ENCODE results near the gene CNTN1. TPM values are rescaled to one million over a fixed set of nuclear protein-coding genes. Genes with fewer than 3 reads are reported as not detected.

The CNTN1 gene
- polyA plus RNA-seq, 1 donor (not counting 4 experiments of a cell fraction or from before 2014, with no cell fraction given), result 19.0 TPM

DNA sequence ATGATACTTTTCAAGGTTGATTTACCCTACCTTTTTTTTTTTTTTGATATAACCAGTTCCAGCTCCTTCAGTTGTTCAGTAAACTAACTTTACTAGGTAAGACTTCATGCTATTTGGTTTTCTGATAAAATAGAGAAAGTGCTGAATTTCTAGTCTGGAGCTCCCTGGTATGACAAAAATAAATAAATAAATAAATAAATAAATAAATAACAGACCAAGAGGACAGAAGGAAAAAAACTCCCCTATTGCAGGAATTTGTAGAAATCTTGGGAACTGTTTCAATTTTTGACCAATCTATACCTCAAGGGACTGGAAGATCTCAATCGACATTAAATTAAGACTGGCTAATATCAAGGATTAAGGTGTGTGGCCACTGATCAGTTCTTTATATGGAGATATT, 265.2 kb downstream of the CNTN1 start:
- dilution Hi-C loops (cut with MboI; ENCODE audit: extremely low pct_ligation_motif_present, low sequenced_read_pairs), result no loop called here

GRCh38 chr12:40959041-40959440, 266.8 kb downstream of the CNTN1 start:
- TF ChIP-seq EZH2 (IDR thresholded peaks at IDR 0.05; ENCODE audit: low read length), result no peak
- no peak for TF ChIP-seq CTCF (optimal IDR thresholded peaks at IDR 0.05 in 1 of 3, IDR thresholded peaks at IDR 0.05 in 1 of 3, conservative IDR thresholded peaks at IDR 0.05 in 1 of 3; ENCODE audit: extremely low read depth in 1 of 3, insufficient read depth in 2 of 3, low read length in 3 of 3)
- H3K36me3 ChIP-seq (ENCODE audit: control insufficient read depth in 2 of 2, extremely low read depth in 1 of 2, insufficient read depth in 2 of 2, low read length in 2 of 2), result no peaks in the 10 kb centered on the region
- H3K4me1 ChIP-seq (ENCODE audit: control insufficient read depth, extremely low read depth, insufficient read depth, low read length), result no peaks in the 10 kb centered on the region
- dilution Hi-C loops (cut with MboI; ENCODE audit: extremely low pct_ligation_motif_present, low sequenced_read_pairs), result no loop called here
- DNase-seq (ENCODE audit: low read depth, low spot score), result no peak
- FAIRE-seq, result no peak
- no peak overlapping the region for H3K4me3 ChIP-seq (ENCODE audit: control insufficient read depth in 2 of 3, extremely low read depth in 1 of 3, insufficient read depth in 2 of 3, low read depth in 1 of 3, low read length in 3 of 3)
- H3K79me2 ChIP-seq (ENCODE audit: control insufficient read depth, insufficient read depth, low read length), result no peaks in the 10 kb centered on the region
- H3K27me3 ChIP-seq (ENCODE audit: control insufficient read depth, extremely low read depth, insufficient read depth, low read length), result no peaks in the 10 kb centered on the region
- no peaks in the 10 kb centered on the region for H3K9me3 ChIP-seq (ENCODE audit: control insufficient read depth, low read depth, low read length)
- H3K9ac ChIP-seq (ENCODE audit: control insufficient read depth, extremely low read depth, insufficient read depth, low read length), result no peak overlapping the region
- H4K20me1 ChIP-seq (ENCODE audit: control insufficient read depth, extremely low read depth, insufficient read depth, low read length), result no peaks in the 10 kb centered on the region
- H2AFZ ChIP-seq (ENCODE audit: control insufficient read depth, low read length), result no peak overlapping the region
- no peak overlapping the region for H3K4me2 ChIP-seq (ENCODE audit: control insufficient read depth, extremely low read depth, insufficient read depth, low read depth, low read length)
- H3K9me1 ChIP-seq (ENCODE audit: control insufficient read depth, extremely low read depth, insufficient read depth, low read length), result no peaks in the 10 kb centered on the region
- H3K27ac ChIP-seq (ENCODE audit: control insufficient read depth, insufficient read depth, low read length), result no peak overlapping the region

More for the DNA sequence above, 265.2 kb downstream of the CNTN1 start:
- no peak overlapping the region for H3K27ac ChIP-seq (ENCODE audit: control insufficient read depth, insufficient read depth, low read length)
- FAIRE-seq (no peak), DNase-seq (ENCODE audit: low read depth, low spot score) (no peak)
- H2AFZ ChIP-seq (ENCODE audit: control insufficient read depth, low read length), result no peak overlapping the region
- TF ChIP-seq EZH2 (IDR thresholded peaks at IDR 0.05; ENCODE audit: low read length), result no peak
- TF ChIP-seq CTCF (optimal IDR thresholded peaks at IDR 0.05 in 1 of 3, IDR thresholded peaks at IDR 0.05 in 1 of 3, conservative IDR thresholded peaks at IDR 0.05 in 1 of 3; ENCODE audit: extremely low read depth in 1 of 3, insufficient read depth in 2 of 3, low read length in 3 of 3), result no peak
- H3K79me2 ChIP-seq (ENCODE audit: control insufficient read depth, insufficient read depth, low read length), result no peaks in the 10 kb centered on the region
- no peaks in the 10 kb centered on the region for H3K4me1 ChIP-seq (ENCODE audit: control insufficient read depth, extremely low read depth, insufficient read depth, low read length)
- H3K9me1 ChIP-seq (ENCODE audit: control insufficient read depth, extremely low read depth, insufficient read depth, low read length), result no peaks in the 10 kb centered on the region
- no peak overlapping the region for H3K9ac ChIP-seq (ENCODE audit: control insufficient read depth, extremely low read depth, insufficient read depth, low read length)
- no peak overlapping the region for H3K4me2 ChIP-seq (ENCODE audit: control insufficient read depth, extremely low read depth, insufficient read depth, low read depth, low read length)
- H3K4me3 ChIP-seq (ENCODE audit: control insufficient read depth in 2 of 3, extremely low read depth in 1 of 3, insufficient read depth in 2 of 3, low read depth in 1 of 3, low read length in 3 of 3), result no peak overlapping the region
- H4K20me1 ChIP-seq (ENCODE audit: control insufficient read depth, extremely low read depth, insufficient read depth, low read length), result no peaks in the 10 kb centered on the region
- H3K36me3 ChIP-seq (ENCODE audit: control insufficient read depth in 2 of 2, extremely low read depth in 1 of 2, insufficient read depth in 2 of 2, low read length in 2 of 2), result no peaks in the 10 kb centered on the region
- no peaks in the 10 kb centered on the region for H3K27me3 ChIP-seq (ENCODE audit: control insufficient read depth, extremely low read depth, insufficient read depth, low read length)
- H3K9me3 ChIP-seq (ENCODE audit: control insufficient read depth, low read depth, low read length), result no peaks in the 10 kb centered on the region

Data from keratinocyte (primary cell).